ENCODE measurements around the gene NECTIN4.

DNA sequence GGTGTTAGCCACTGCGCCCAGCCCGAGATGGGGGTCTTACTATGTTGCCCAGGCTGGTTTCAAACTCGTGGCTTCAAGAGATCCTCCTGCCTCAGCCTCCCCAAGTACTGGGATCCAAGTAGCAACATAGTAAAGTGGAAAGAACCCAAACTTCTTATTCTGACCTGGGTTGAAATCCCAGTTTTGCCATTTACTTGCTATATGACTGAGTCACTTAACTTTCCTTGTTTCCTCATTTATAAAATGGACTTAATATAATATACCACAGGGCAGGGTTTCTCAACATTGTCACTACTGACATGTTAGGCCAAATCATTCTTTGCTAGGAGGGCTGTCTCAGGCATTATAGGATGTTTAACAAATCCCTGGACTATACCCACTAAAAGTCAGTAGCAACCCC is 21.8 kb upstream of the NECTIN4 start:
- no peak for TF ChIP-seq CTCF (IDR thresholded peaks at IDR 0.05; ENCODE audit: low read depth, low read length)
- TF ChIP-seq EZH2phosphoT487 (IDR thresholded peaks at IDR 0.05; ENCODE audit: low read depth): no peak

Measured in OCI-LY3 (cell line).